Activated T-helper 1 cell treated with anti-CD3 and anti-CD28 coated beads, Interleukin-12 subunit alpha, Interleukin-12 subunit beta, Interleukin-2, Interleukin-4 antibody, amounts not matched to agents 30 ng/mL and 10 ng/mL and 1 ng/mL, durations not matched to agents 14 hours and 24 hours and 36 hours (primary cell): ENCODE results near the gene STAT2. TPM values are rescaled to one million over a fixed set of nuclear protein-coding genes. Genes with fewer than 3 reads are reported as not detected.
"Not testable (repeated sequence)": the region's sequence is repeated elsewhere in the genome, so short reads cannot be mapped to it uniquely, and the experiment has no call there.

Source experiments
- DNase-seq: peaks from one replicate; pipeline ENCODE4 v3.0.0; 2021; ENCODE audit warnings: low spot score
- H3K27ac Mint-ChIP-seq: one replicate; pipeline ENCODE4 v1.8.0; 2021; ENCODE audit warnings: mild to moderate bottlenecking, mixed read lengths
- H3K27me3 Mint-ChIP-seq: one replicate; pipeline ENCODE4 v1.8.0; 2022; ENCODE audit warnings: mild to moderate bottlenecking, moderate library complexity, mixed read lengths; ENCODE audit not compliant: insufficient read depth
- H3K36me3 Mint-ChIP-seq: one replicate; pipeline ENCODE4 v1.8.0; 2021; ENCODE audit warnings: low read depth, mixed read lengths
- H3K4me1 Mint-ChIP-seq: one replicate; pipeline ENCODE4 v1.8.0; 2021; ENCODE audit warnings: low read depth, mixed read lengths
- H3K4me3 Mint-ChIP-seq: one replicate; pipeline ENCODE4 v1.8.0; 2021; ENCODE audit warnings: mild to moderate bottlenecking, moderate library complexity, mixed read lengths
- H3K9me3 Mint-ChIP-seq: one replicate; pipeline ENCODE4 v1.8.0; 2021; ENCODE audit warnings: mixed read lengths
- intact Hi-C: fragments of 100-400 bp; cut with micrococcal nuclease; formaldehyde crosslinking; loops from one replicate; pipeline ENCODE4 v1.15.1; 2024
- total RNA-seq: library from RNA; stranded (reverse); gene quantifications from 2 replicates; pipeline ENCODE4 v1.2.3, GENCODE V29; 2022

Gene STAT2
- total RNA-seq, result 70.2 and 71.3 TPM in 2 replicates

DNA sequence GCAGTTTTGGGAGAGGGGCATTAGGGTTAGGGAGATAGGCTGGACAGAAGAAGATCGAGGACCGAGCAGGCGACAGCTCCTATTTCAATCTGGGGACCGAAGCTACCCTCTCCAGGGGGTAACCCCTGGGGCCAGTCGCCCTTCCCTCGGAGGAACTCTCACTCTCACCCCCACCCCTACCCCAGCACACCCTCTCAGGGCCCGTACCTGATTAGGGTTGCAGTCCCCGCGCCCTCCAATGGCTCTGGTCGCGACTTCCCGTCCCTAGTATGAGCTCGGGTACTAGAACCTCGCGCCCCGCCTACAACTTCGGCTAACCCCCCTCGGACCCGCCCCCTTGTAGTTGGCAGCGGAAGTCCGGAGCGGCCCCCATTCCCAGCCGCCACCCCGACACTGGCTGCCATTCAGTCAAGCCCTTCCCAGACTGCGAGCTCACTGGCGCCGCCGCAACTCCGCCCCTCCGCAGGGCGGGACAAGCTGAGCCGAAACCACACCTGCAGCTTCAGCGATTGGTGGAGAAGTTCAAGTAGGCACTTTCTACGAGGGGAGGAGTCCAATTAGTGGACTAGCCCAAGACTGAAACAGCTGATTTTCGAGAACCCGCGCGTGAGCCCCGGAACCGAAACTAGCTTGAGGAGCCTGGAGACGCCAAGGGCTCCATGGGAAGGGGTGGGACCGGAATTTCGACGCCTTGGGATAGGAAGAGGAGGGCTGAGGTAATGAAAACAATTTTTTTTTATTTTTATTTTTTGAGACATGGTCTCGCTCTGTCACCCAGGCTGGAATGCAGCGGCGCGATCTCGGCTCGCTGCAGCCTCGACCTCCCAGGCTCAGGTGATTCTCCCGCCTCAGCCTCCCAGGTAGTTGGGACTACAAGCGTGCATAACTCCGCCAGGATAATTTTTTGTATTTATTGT lies at the start of gene STAT2:
Gene STAT2, minus strand, starts transcription at position 257 of the 917 bp plus-strand sequence. CDS start 3,536 bp downstream, outside the sequence.
- peak; percentile 100 for DNase-seq
- intact Hi-C loops, result loop anchor here (1.0 to 5.0 kb wide), 17 partner anchors 22 to 386 kb away; partner anchors contain the start of genes COQ10A, CS, IL23A and MYL6B
- H3K4me1 Mint-ChIP-seq, result peaks cover 29% of the 10 kb centered on the region
- peak within 1 kb of the TSS; percentile 97 for H3K4me3 Mint-ChIP-seq
- H3K27ac Mint-ChIP-seq, result peak within 1 kb of the TSS; percentile 97
- H3K27me3 Mint-ChIP-seq, result no peaks in the 10 kb centered on the region
- H3K9me3 Mint-ChIP-seq, result no peaks in the 10 kb centered on the region
- peaks cover 8% of the 10 kb centered on the region for H3K36me3 Mint-ChIP-seq

DNA sequence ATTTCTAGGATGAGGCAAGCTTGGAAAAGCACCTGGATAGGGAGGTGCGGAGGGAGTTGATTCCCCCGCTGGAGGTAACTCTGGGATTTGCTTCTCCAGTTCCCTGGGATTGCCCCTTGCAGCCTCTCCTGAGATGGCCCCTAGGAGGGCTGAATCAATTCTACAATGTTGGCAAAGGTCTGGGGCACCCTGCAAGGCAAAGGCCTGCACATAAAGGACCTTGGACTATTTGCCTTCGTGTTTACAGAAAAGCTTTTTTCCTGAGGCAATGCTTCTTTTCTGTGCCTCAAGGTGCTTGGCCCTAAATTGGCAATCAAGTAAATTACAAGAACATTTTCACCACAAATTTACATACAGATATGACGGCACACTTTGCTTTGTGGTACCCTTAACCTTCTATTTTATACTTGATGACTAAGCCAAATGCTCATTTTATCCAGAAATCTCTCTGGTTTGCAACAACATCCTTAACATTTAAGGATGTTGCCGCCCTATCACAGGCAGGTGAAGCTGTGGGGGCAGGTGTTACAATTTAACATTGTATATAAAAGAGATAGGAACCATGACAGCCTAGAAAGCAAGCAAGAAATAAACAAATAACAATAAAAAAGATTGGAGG lies 49.0 kb upstream of the STAT2 start:
- no peak for DNase-seq
- Mint-ChIP-seq H3K27ac (no peak overlapping the region), H3K4me3 (no peak overlapping the region), H3K36me3 (no peaks in the 10 kb centered on the region), H3K4me1 (no peaks in the 10 kb centered on the region), H3K27me3 (no peaks in the 10 kb centered on the region), H3K9me3 (no peaks in the 10 kb centered on the region)
- intact Hi-C loops, result no loop called here

DNA sequence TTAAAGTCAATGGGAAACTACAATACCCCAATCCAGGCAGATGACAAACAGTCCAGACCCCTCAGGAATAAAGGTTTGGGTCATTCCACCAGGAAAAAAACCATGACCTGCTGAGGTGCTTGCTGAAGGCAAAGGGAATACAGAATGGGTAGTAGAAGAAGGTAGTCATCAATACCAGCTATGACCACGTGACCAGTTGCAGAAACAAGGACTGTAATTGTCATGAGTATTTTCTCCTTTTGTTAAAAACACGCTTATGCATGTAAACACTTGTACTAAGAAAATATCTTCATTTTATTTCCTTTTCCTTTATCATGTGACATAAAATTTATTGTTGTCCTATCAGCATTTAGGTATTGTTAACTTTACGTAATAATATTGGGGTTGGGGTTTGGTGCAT lies 44.3 kb upstream of the STAT2 start:
- DNase-seq, H3K9me3 Mint-ChIP-seq, H3K27me3 Mint-ChIP-seq, intact Hi-C loops, H3K27ac Mint-ChIP-seq, H3K4me3 Mint-ChIP-seq, H3K36me3 Mint-ChIP-seq, H3K4me1 Mint-ChIP-seq: not testable (repeated sequence)

DNA sequence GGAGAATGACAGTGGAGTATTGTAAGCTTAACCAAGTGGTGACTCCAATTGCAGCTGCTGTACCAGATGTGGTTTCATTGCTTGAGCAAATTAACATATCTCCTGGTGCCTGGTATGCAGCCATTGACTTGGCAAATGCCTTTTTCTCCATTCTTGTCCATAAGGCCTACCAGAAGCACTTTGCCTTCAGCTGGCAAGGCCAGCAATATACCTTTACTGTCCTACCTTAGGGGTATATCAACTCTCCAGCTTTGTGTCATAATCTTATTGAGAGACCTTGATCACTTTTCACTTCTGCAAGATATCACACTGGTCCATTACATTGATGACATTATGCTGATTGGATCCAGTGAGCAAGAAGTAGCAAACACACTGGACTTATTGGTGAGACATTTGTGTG lies 41.7 kb upstream of the STAT2 start:
- H3K27me3 Mint-ChIP-seq, DNase-seq, H3K4me3 Mint-ChIP-seq, H3K27ac Mint-ChIP-seq, H3K36me3 Mint-ChIP-seq, H3K4me1 Mint-ChIP-seq, intact Hi-C loops: not testable (repeated sequence)
- H3K9me3 Mint-ChIP-seq, result peaks cover 13% of the 10 kb centered on the region

DNA sequence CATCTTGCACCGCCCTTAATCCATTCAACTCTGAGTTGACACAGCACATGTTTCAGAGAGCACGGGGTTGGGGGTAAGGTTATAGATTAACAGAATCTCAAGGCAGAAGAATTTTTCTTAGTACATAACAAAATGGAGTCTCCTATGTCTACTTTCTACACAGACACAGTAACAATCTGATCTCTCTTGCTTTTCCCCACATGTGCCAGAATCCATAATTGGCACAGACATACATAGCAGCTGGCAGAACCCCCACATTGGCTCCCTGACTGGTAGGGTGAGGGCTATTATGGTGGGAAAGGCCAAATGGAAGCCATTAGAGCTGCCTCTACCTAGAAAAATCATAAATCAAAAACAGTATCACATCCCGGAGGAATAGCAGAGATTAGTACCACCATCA lies 41.2 kb upstream of the STAT2 start:
- H3K36me3 Mint-ChIP-seq, H3K27ac Mint-ChIP-seq, H3K27me3 Mint-ChIP-seq, DNase-seq, H3K4me1 Mint-ChIP-seq, H3K4me3 Mint-ChIP-seq, intact Hi-C loops: not testable (repeated sequence)
- H3K9me3 Mint-ChIP-seq, result peaks cover 13% of the 10 kb centered on the region

DNA sequence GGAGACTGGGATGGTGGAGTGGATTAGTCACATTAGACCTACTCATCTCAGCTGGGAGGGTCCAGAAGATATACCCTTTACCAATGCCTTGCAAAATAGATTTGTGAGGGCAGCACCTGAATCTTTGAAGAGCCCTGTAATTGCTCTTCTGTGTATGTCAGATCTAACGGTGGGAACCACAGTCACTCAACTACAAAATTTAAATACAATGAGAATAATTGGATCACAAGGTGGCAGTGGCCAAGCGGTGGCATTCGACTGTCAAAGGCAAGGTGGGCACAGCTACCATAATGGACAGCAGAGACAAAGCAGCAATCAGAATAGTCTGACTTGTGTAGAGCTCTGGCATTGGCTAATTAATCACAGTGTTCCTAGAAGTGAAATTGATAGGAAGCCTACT lies 39.6 kb upstream of the STAT2 start:
- H3K4me3 Mint-ChIP-seq, DNase-seq, H3K27me3 Mint-ChIP-seq, H3K36me3 Mint-ChIP-seq, H3K4me1 Mint-ChIP-seq, H3K27ac Mint-ChIP-seq, intact Hi-C loops: not testable (repeated sequence)
- peaks cover 13% of the 10 kb centered on the region for H3K9me3 Mint-ChIP-seq

DNA sequence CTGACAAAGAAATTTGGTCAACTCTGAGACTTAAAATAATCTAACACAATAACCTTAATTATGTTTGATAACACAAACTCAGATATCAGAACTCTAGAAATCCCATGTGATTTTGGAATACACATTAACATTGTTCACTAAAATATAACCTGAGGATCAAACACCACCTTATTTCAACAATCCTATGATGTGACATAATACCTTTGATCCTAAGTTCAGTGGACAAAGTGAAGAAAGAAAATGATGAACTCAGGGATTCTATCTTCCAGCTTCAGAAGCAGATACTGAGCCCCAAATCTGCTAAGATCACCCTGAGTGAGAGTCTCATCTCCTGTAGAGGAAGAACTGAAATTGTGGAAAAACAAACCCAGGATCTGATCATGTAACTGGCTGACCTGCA lies 38.4 kb upstream of the STAT2 start:
- H3K4me3 Mint-ChIP-seq, result no peak overlapping the region
- no peaks in the 10 kb centered on the region for H3K36me3 Mint-ChIP-seq
- no peaks in the 10 kb centered on the region for H3K4me1 Mint-ChIP-seq
- intact Hi-C loops, result no loop called here
- peaks cover 3% of the 10 kb centered on the region for H3K27me3 Mint-ChIP-seq
- H3K9me3 Mint-ChIP-seq, result peaks cover 13% of the 10 kb centered on the region
- no peak for DNase-seq
- no peak overlapping the region for H3K27ac Mint-ChIP-seq

DNA sequence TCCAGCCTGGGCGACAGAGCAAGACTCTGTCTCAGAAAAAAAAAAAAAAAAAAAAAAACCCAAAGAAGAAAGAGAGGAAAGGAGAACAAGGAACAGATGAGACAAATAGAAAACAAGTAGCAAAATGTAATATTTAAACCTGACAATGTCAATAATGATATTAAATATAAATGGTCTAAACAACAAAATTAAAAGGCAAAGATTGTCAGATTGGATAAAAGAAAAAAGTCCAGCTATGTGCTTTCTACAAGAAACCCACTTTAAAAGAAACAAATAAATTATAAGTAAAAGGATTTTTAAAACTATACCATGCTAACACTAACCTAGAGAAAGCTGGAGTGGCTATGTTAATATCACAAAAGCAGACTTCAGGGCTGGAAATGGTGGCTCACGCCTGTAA lies 32.4 kb upstream of the STAT2 start:
- no peak for DNase-seq
- Mint-ChIP-seq H3K4me1 (no peaks in the 10 kb centered on the region), H3K27ac (no peak overlapping the region), H3K9me3 (no peaks in the 10 kb centered on the region), H3K36me3 (no peaks in the 10 kb centered on the region), H3K4me3 (no peak overlapping the region), H3K27me3 (peaks cover 3% of the 10 kb centered on the region)
- intact Hi-C loops, result no loop called here

DNA sequence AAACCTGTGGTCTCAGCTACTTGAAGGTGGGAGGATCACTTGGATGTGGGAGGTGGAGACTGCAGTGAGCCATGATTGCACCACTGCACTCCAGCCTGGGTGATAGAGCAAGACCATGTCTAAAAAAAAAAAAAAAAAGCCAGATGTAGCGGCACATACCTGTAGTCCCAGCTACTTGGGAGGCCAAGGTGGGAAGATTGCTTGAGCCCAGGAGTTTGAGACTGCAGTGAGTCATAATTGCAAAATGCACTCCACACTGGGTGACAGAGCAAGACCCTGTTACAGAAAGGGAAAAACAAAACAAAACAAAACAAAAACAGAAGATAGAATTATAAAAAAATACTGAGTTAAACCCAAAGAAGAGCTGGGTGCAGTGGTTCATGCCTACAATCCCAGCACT lies 31.8 kb upstream of the STAT2 start:
- no peak overlapping the region for H3K27ac Mint-ChIP-seq
- H3K4me3 Mint-ChIP-seq, result no peak overlapping the region
- H3K36me3 Mint-ChIP-seq, result no peaks in the 10 kb centered on the region
- DNase-seq, result no peak
- intact Hi-C loops, result no loop called here
- H3K9me3 Mint-ChIP-seq, result no peaks in the 10 kb centered on the region
- H3K27me3 Mint-ChIP-seq, result peaks cover 3% of the 10 kb centered on the region
- no peaks in the 10 kb centered on the region for H3K4me1 Mint-ChIP-seq

DNA sequence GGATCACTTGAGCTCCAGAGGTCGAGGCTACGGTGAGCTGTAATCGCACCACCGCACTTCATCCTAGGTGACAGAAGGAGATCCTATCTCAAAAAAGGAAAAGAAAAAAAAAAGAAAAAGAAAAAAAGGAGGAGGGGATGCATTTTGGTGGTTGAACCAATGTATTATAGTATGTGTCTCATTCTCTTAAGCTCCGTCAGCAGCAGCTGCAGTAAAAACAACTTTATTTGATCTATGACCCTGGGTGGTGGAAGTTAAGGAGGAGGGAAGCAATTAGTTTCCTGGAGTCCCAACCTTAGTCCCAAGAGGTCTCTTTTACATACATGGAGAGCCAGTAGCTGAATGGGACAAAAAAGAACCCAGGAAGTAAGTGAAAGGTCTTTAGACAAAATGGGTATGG lies 29.5 kb upstream of the STAT2 start:
- no peaks in the 10 kb centered on the region for H3K36me3 Mint-ChIP-seq
- intact Hi-C loops, result no loop called here

DNA sequence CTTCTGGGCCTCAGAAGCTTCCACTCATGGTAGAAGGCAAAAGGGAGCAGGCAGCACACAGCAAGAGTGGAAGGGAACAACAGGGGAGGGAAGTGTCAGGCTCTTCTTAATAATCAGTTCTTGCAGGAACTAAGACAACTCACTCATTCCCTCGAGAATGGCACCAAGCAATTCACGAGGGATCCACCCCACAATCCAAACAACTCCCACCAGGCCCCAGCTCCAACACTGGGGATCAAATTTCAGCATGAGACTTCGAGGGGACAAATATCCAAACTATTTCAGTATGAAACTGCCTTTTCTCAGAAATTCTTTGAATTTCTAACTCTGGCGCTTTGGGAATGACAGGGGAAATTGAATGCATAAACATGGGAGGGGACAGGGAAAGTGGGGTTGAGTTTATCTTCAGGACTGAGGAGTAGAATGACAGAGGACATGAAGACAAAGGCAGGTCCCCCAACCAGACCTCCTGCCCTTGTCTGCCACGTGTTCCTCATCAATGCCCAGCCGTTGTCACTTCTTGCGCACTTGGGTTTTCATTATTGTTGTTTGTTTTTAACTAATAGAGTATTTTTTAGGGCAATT lies 27.3 kb upstream of the STAT2 start:
- intact Hi-C loops, result no loop called here
- peaks cover 2% of the 10 kb centered on the region for H3K27me3 Mint-ChIP-seq

More for the DNA sequence above, 29.5 kb upstream of the STAT2 start:
- no peak overlapping the region for H3K4me3 Mint-ChIP-seq
- H3K9me3 Mint-ChIP-seq, result no peaks in the 10 kb centered on the region
- no peak for DNase-seq
- H3K4me1 Mint-ChIP-seq, result no peaks in the 10 kb centered on the region
- H3K27ac Mint-ChIP-seq, result no peak overlapping the region
- H3K27me3 Mint-ChIP-seq, result peaks cover 4% of the 10 kb centered on the region

DNA sequence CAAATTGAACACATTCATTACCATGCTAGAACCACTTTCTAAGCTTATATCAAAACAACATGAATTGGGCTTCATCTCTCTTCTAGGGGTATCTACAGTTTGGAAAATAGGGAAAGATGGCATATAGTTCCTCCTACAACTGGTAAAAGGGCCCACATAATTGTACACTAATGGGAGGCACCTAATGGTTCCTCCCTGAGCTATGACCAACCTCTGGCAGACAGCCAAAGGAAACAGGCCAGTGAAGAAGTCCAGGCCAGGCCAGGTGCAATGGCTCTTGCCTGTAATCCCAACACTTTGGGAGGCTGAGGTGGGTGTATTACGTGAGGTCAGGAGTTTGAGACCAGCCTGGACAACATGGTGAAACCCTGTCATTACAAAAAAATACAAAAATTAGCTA lies 26.0 kb upstream of the STAT2 start:
- no peaks in the 10 kb centered on the region for H3K36me3 Mint-ChIP-seq
- no peak overlapping the region for H3K27ac Mint-ChIP-seq
- intact Hi-C loops, result no loop called here
- no peak overlapping the region for H3K4me3 Mint-ChIP-seq
- peaks cover 5% of the 10 kb centered on the region for H3K27me3 Mint-ChIP-seq
- DNase-seq, result no peak
- H3K9me3 Mint-ChIP-seq, result no peaks in the 10 kb centered on the region
- no peaks in the 10 kb centered on the region for H3K4me1 Mint-ChIP-seq

More for the DNA sequence above, 27.3 kb upstream of the STAT2 start:
- Mint-ChIP-seq H3K36me3 (no peaks in the 10 kb centered on the region), H3K4me3 (no peak overlapping the region), H3K27ac (no peak overlapping the region), H3K4me1 (no peaks in the 10 kb centered on the region), H3K9me3 (no peaks in the 10 kb centered on the region)
- no peak for DNase-seq

DNA sequence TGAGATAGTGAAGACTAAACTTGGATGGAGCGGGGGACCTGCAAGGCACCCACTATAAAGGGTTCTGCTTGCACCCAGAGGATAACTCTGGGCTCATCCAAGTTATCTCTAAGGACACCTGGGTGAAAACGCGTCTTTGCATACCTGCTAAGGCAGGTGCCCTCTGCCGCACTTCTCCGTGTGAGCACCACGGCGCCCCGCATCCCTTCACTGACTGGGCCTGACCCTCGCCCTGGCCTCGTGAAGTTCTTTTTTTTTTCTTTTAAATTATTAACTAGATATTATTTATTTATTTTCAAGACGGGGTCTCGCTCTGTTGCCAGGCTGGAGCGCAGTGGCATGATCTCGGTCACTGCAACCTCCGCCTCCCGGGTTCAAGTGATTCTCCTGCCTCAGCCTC lies 22.7 kb upstream of the STAT2 start:
- no peak for DNase-seq
- Mint-ChIP-seq H3K27me3 (peaks cover 5% of the 10 kb centered on the region), H3K27ac (no peak overlapping the region), H3K4me3 (no peak overlapping the region), H3K4me1 (no peaks in the 10 kb centered on the region), H3K9me3 (no peaks in the 10 kb centered on the region), H3K36me3 (no peaks in the 10 kb centered on the region)
- intact Hi-C loops, result no loop called here
